HepG2 (cell line): ENCODE measurements around the gene VWA5B1. TPM values are rescaled to one million over a fixed set of nuclear protein-coding genes. Genes with fewer than 3 reads are reported as not detected.

Experiments used
- polyA plus RNA-seq, 8 experiments: library from polyadenylated mRNA; depleted of rRNA in 3 of 8; stranded (reverse) in 7 of 8; unstranded in 1 of 8; fragments of >200 nt; fragmentation: Illumina TruSeq in 4 of 8; extraction: Trizol in 4 of 8; gene quantifications; 2 replicates each; pipeline versions ENCODE4 v1.2.1 to v1.2.3, GENCODE V29; 2011 to 2016; ENCODE audit warnings: low read depth in 4 of 8, missing spikeins in 1 of 8, mixed read lengths in 1 of 8; ENCODE audit not compliant: insufficient read depth in 1 of 8
- total RNA-seq, 5 experiments: library from RNA; depleted of rRNA; stranded (reverse); fragments of >200 nt; fragmentation: Illumina TruSeq; extraction: Trizol; gene quantifications; 2 replicates each; pipeline ENCODE4 v1.2.3, GENCODE V29; 2016; ENCODE audit warnings: low read depth in 1 of 5

The VWA5B1 gene
- total and polyA plus RNA-seq, 2 of the 13 experiments (the other 11 are each of a cell fraction or from before 2014, with no cell fraction given): not detected

Other genes starting within 250 kb of the VWA5B1 start
- gene PLA2G5, start 220.7 kb upstream of the VWA5B1 start, total RNA-seq (2016; rRNA removed; fragmentation: Illumina TruSeq; extraction: Trizol): not detected in 2 replicates
- gene PLA2G5, start 220.7 kb upstream of the VWA5B1 start, polyA plus RNA-seq (2011; rRNA removed): not detected in 2 replicates
- not detected in 2 replicates for gene PLA2G2D, start 171.3 kb upstream of the VWA5B1 start, total RNA-seq (2016; rRNA removed; fragmentation: Illumina TruSeq; extraction: Trizol)
- gene PLA2G2D, start 171.3 kb upstream of the VWA5B1 start, polyA plus RNA-seq (2011; rRNA removed): not detected in 2 replicates
- not detected in 2 replicates for gene PLA2G2F, start 151.6 kb upstream of the VWA5B1 start, total RNA-seq (2016; rRNA removed; fragmentation: Illumina TruSeq; extraction: Trizol)
- gene PLA2G2F, start 151.6 kb upstream of the VWA5B1 start, polyA plus RNA-seq (2011; rRNA removed): not detected in 2 replicates
- gene UBXN10, start 104.8 kb upstream of the VWA5B1 start, total RNA-seq (2016; rRNA removed; fragmentation: Illumina TruSeq; extraction: Trizol): 0.04 TPM in 1 of 2 replicates, not detected in the other
- gene UBXN10, start 104.8 kb upstream of the VWA5B1 start, polyA plus RNA-seq (2011; rRNA removed): 0.05 and 0.07 TPM in 2 replicates
- not detected in 2 replicates for gene PLA2G2C, start 104.4 kb upstream of the VWA5B1 start, total RNA-seq (2016; rRNA removed; fragmentation: Illumina TruSeq; extraction: Trizol)
- gene PLA2G2C, start 104.4 kb upstream of the VWA5B1 start, polyA plus RNA-seq (2011; rRNA removed): not detected in 2 replicates
- gene CAMK2N1, start 195.3 kb downstream of the VWA5B1 start, total RNA-seq (2016; rRNA removed; fragmentation: Illumina TruSeq; extraction: Trizol): 38.6 and 44.3 TPM in 2 replicates
- gene CAMK2N1, start 195.3 kb downstream of the VWA5B1 start, polyA plus RNA-seq (2011; rRNA removed): 32.7 and 38.0 TPM in 2 replicates
- gene MUL1, start 217.3 kb downstream of the VWA5B1 start, total RNA-seq (2016; rRNA removed; fragmentation: Illumina TruSeq; extraction: Trizol): 13.5 and 26.5 TPM in 2 replicates
- 21.5 and 27.5 TPM in 2 replicates for gene MUL1, start 217.3 kb downstream of the VWA5B1 start, polyA plus RNA-seq (2011; rRNA removed)